Measurements from ENCODE around the gene ACTN4.

ACTN4 gene

DNA sequence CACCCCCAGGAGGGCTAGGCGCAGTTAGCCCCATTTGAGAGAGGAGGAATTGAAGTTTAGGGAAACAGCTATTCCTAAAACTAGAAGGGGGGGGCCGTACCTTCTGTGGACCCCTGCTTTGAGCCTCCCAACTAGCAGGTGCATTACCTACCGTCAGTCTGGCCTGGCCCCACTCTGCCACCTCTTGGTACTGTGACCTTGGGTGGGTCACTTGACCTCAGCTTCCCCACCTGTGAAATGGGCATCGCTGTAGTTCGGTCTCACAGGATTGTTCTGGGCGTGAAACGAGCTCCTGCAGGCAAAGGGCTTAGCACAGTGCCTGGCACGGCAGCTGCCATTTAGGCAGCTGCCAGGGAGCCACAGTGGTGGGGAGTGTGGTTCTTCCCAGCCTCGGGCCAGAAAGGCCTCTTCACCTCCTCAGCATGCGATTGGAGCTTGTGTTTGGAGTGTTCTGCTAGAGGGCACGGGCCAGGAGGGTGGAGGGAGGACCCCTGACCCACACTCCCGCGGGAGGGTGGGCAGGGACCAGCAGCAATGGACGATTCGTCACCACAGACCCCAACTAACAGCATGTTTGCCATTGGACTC, 64.8 kb downstream of the ACTN4 start:
- DNase-seq = no peak

DNA sequence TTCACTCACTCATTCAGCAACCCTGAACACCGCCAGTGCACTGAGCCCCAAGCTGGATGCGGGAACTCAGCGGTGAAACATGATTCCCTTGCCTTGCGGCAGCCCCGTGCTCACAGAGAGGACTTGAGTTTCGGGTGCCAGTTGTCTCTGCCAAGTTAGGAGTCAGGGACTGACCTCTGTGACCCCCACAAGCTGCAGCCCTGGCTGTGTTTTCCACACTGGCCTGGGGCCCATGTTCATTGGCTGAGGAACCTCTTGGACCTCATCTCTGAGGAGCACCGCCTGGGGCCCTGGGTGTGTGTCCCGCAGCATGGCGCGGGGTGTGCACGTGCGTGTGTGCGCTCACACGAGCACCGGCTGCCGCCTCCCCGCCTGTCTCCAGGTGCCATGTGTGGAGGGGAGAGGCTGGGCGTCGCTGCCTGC, 65.8 kb downstream of the ACTN4 start:
- DNase-seq = no peak

- DNase-seq = no peak
These were observed 66.4 kb downstream of the ACTN4 start for GRCh38 chr19:38713865-38714264.

DNA sequence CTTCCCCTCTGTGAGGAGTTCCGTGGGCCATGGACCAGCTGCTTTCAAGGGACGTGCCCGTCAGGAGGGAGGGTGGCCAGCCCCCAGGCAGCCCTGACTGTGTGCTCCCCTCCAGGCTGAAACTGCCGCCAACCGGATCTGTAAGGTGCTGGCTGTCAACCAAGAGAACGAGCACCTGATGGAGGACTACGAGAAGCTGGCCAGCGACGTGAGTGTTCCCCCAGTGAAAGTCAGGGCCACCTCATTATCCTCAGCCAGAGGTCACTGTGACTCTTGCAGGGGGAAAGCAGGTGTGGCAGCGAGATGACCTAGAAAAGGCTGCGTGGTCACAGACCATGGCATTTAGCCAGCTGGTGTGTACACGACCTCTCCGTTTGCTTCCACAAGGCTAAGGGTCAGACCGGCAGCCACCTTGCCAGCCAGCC, 66.9 kb downstream of the ACTN4 start:
- no peak for DNase-seq

GRCh38 chr19:38715555-38715954, 68.1 kb downstream of the ACTN4 start:
- DNase-seq = no peak

GRCh38 chr19:38717051-38717450, 69.6 kb downstream of the ACTN4 start:
- no peak for DNase-seq

DNA sequence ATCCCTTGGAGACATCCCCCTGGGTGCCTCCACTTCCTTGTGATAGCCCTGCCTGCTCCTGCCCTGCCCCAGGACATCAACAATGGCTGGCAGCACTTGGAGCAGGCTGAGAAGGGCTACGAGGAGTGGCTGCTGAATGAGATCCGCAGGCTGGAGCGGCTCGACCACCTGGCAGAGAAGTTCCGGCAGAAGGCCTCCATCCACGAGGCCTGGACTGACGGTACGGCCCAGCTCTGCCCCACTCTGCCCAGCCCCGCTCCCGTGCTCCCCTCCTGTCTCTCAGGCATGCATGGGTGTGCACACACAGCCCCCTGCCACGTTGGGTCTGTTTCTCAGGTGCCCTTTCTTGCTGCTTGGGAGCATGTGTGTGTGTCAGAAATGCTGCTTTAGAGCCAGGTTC, 70.4 kb downstream of the ACTN4 start:
- DNase-seq = no peak

GRCh38 chr19:38718747-38719543, 71.5 kb downstream of the ACTN4 start:
- DNase-seq = no peak

DNA sequence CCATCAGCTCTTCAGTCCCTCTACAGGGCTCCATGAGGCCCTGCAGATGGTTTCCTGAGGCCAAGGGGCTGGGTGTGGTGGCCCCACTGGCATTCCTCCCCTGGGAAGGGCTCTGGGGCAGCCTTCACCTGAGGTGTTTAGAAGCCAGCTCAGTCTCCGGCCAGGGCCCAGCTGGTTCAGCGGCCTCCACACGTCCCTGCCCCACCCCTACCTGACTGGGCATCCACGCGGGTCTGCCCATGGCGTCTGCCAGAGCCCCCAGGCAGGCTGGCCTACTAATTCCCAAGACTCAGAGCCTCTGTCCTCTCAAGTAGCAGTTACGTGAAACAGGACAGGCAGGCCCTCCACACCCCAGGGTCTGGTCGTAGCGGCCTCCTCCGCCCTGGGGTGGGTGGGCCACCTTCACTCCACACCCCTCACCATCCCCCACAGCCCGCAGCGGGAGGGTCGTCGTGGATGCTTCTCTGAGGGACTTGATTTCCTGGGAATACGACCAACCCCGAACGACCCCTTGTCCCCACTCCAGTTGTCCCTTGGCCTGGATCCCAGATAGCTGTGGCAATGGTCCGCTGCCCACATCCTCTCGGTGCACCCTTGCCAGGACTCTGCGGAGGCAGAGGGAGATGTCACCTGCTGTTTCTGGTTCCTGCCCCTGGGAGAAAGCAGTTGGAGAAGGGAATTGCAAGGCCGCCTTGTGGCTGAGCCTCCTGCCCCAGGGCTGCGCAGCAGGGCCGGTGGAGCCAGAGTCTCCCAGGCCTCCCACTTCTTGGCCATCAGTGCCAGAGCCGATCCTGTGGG, 72.5 kb downstream of the ACTN4 start:
- DNase-seq = no peak

GRCh38 chr19:38720559-38721236, 73.2 kb downstream of the ACTN4 start:
- DNase-seq = no peak

GRCh38 chr19:38721496-38721895, 74.0 kb downstream of the ACTN4 start:
- no peak for DNase-seq

DNA sequence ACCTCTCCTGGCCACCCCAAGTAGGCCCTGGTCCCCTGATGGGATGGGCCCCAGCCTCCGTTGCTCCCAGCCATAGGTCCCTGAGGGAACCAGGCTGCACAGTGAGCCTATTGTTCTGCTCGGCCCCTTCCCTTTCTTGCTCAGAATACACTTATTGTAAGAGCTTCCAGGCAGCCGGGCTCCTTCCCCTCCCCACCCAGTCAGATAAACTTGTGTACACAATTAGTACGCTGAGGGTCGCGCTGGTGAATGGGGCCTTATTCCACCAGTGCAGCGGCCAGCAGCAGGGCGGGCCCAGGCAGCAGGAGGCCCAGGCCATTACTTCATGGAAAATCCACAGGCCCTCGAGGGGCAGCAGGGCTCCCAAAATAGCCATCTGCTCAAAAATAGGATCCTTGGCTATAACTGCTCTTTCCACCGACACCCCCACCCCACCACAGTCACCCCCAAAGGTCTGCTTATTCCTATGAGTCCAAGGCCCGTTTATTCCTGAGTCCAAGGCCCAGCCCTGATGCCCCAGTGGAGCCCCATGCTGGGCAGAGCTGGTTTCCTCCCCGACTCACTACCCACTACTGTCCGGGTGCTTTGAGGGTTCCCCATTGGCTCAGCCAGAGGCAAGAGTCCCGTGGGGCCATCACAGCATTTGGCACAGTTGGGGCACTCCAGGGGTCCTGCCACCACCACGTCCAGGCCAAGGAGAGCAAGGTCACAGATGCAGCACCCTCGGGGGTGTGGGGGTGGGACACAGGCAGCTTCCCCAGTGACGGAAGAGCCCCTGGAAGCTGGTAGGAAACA, 74.7 kb downstream of the ACTN4 start:
- DNase-seq = no peak

- no peak for DNase-seq
These were observed 75.6 kb downstream of the ACTN4 start for GRCh38 chr19:38722947-38723605.

- no peak for DNase-seq
These were observed 76.1 kb downstream of the ACTN4 start for GRCh38 chr19:38723606-38723965.

GRCh38 chr19:38723990-38724854, 76.8 kb downstream of the ACTN4 start:
- no peak for DNase-seq

DNA sequence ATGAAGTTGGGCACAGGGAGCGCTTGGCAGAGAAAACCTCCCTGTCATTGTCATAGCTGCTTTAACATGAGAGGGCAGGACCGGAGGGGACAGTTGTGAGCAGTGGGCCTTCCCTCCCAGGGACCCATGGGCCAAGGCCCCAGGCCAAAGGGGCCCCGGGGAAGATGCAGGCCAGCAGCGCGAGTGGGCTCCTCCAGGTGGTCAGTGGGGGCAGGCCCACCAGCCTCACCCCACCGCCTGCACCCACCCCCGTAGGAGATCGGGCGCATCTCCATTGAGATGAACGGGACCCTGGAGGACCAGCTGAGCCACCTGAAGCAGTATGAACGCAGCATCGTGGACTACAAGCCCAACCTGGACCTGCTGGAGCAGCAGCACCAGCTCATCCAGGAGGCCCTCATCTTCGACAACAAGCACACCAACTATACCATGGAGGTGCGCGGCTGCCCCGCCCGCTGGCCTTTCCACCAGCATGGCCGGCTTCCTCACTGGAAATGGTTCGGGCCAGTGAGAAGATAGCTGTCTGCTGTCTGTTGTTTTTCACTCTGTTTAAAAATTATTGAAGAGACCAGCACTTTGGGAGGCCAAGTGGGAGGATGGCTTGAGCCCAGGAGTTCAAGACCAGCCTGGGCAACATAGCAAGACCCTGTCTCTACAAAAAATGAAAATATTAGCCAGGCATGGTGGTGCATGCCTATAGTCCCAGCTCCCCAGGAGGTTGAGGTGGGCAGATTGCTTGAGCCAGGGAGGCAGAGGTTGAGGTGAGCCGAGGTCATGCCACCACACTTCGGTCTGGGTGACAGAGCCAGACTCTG, 78.2 kb downstream of the ACTN4 start:
- DNase-seq = no peak

DNA sequence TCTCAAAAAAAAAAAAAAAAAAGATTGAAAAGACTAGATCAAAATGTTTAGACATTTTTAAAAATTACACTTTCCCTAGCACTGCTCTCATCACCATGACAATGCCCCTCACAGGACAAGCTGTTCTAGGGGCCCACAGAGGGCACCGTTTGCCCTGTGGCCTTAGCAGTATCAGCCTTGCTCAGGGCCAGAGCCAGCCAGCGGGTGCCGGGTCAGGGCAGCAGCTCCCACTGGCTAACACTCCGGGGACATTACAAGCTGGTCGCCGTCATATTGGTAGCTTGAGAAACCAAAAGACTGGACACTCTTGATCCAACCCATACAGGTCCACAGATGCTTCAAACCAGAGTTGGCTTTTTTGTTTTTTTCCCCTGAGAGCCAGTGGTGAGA, 78.8 kb downstream of the ACTN4 start:
- DNase-seq = no peak

DNA sequence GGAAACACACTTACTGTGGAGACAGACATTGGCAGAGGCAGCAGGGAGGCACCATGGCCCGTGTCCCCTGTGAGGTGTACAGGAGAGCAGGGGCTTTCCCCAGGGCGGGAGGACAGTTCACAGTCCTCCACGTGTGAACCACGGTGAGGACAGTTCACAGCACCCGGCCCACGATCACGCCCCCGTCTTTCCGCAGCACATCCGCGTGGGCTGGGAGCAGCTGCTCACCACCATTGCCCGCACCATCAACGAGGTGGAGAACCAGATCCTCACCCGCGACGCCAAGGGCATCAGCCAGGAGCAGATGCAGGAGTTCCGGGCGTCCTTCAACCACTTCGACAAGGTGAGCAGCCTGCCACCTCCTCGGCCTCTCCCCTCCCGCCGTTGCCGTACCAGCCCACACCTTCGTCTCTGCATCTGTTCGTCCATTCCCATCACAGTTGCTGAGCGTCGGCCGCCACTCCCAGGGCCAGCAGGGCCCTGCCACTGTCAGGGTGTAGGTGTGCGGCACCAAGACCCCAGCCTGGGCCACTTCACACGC, 79.4 kb downstream of the ACTN4 start:
- peak; percentile 51 for DNase-seq

- DNase-seq = no peak
These were observed 79.9 kb downstream of the ACTN4 start for GRCh38 chr19:38727306-38727867.

Data from activated naive CD4-positive, alpha-beta T cell treated with Interleukin-2 at 50 U/mL for 16 hours (primary cell).